Suprapubic skin (tissue), 4 donors: Measurements from ENCODE around the gene FRMPD1.

Experiments
- CTCF ChIP-seq, 2 donors: fragments of 200-600 bp in 1 of 2; fragments of 450-650 bp in 1 of 2; sonication (generic) in 1 of 2; IDR thresholded peaks; one replicate each; pipeline ENCODE4 v1.5.1; 2016 to 2019; ENCODE audit warnings: antibody characterized with exemption in 2 of 2, mild to moderate bottlenecking in 1 of 2, moderate library complexity in 1 of 2
- EP300 ChIP-seq: sonication (generic); formaldehyde crosslinking; IDR thresholded peaks from one replicate; pipeline ENCODE4 v1.6.1; 2017; ENCODE audit warnings: antibody characterized with exemption
- POLR2A ChIP-seq, 2 donors: fragments of 450-650 bp; IDR thresholded peaks; one replicate each; pipeline ENCODE4 v1.6.1; 2017; ENCODE audit warnings: antibody characterized with exemption in 2 of 2, mild to moderate bottlenecking in 2 of 2, moderate library complexity in 2 of 2
- POLR2AphosphoS5 ChIP-seq, 3 donors: sonication (generic); formaldehyde crosslinking; IDR thresholded peaks; one replicate each; pipeline ENCODE4 v1.6.1; 2017; ENCODE audit warnings: antibody characterized with exemption in 3 of 3

GRCh38 chr9:37696528-37696927 is 45.8 kb downstream of the FRMPD1 start:
- TF ChIP-seq CTCF (IDR thresholded peaks at IDR 0.05) (no peak), POLR2A (IDR thresholded peaks at IDR 0.05) (no peak), POLR2AphosphoS5 (IDR thresholded peaks at IDR 0.05) (no peak), EP300 (no peak)
